HL-60 (cell line): ENCODE data around the gene NLGN1.

Source experiments
- DNase-seq, 2 experiments: peaks; one replicate each; pipeline ENCODE4 v3.0.0-alpha.2; 2010 to 2020; ENCODE audit warnings: low read depth in 1 of 2, low spot score in 1 of 2
- H3K27ac ChIP-seq: fragments of 250-450 bp; sonication (Bioruptor Pico); replicated peaks from 2 replicates; pipeline ENCODE4 v1.5.1; 2020; ENCODE audit warnings: mild to moderate bottlenecking, moderate library complexity
- H3K27me3 ChIP-seq: fragments of 250-450 bp; sonication (Bioruptor Pico); 2 replicates; pipeline ENCODE4 v1.5.1; 2021; ENCODE audit warnings: mild to moderate bottlenecking, moderate library complexity; ENCODE audit not compliant: insufficient read depth, poor library complexity, severe bottlenecking
- H3K4me3 ChIP-seq: replicated peaks from 2 replicates; pipeline ENCODE4 v1.5.1; 2011; ENCODE audit warnings: mild to moderate bottlenecking, control low read depth, low read length; ENCODE audit not compliant: insufficient read depth
- CTCF ChIP-seq: IDR thresholded peaks from one replicate; pipeline ENCODE4 v1.5.1; 2011; ENCODE audit warnings: low read length, control low read depth, inconsistent platforms; ENCODE audit not compliant: insufficient read depth
- GABPA ChIP-seq: IDR thresholded peaks from 2 replicates; pipeline ENCODE4 v1.6.1; 2012; ENCODE audit warnings: low read depth
- POLR2AphosphoS5 ChIP-seq: IDR thresholded peaks from 2 replicates; pipeline ENCODE4 v1.6.1; 2012; ENCODE audit warnings: low read depth
- REST ChIP-seq: IDR thresholded peaks from 2 replicates; pipeline ENCODE4 v1.6.1; 2012; ENCODE audit warnings: low read depth; ENCODE audit not compliant: insufficient replicate concordance
- SPI1 ChIP-seq: IDR thresholded peaks from 2 replicates; pipeline ENCODE4 v1.6.1; 2012; ENCODE audit warnings: low read depth, mild to moderate bottlenecking, borderline replicate concordance

NLGN1 gene

GRCh38 chr3:173992416-173992815 is 594.9 kb downstream of the NLGN1 start:
- Histone ChIP-seq H3K27ac (no peak overlapping the region), H3K4me3 (no peak overlapping the region), H3K27me3 (no peaks in the 10 kb centered on the region)
- TF ChIP-seq CTCF (no peak), POLR2AphosphoS5 (no peak), SPI1 (no peak), REST (no peak), GABPA (no peak)
- no peak for DNase-seq

- TF ChIP-seq CTCF (no peak), POLR2AphosphoS5 (no peak), REST (no peak), GABPA (no peak), SPI1 (no peak)
- no peak overlapping the region for H3K4me3 ChIP-seq
- no peaks in the 10 kb centered on the region for H3K27me3 ChIP-seq
- H3K27ac ChIP-seq = no peak overlapping the region
- DNase-seq = no peak
Observed at GRCh38 chr3:173993299-173993698, 595.8 kb downstream of the NLGN1 start.

- TF ChIP-seq POLR2AphosphoS5 (no peak), REST (no peak), GABPA (no peak), CTCF (no peak), SPI1 (no peak)
- Histone ChIP-seq H3K27me3 (no peaks in the 10 kb centered on the region), H3K27ac (no peak overlapping the region), H3K4me3 (no peak overlapping the region)
- no peak for DNase-seq
Observed at GRCh38 chr3:174000675-174001074, 603.1 kb downstream of the NLGN1 start.
